HG03025 (cell line): Measurements from ENCODE around the gene CHD8.
"Not testable (repeated sequence)": the region's sequence is repeated elsewhere in the genome, so short reads cannot be mapped to it uniquely, and the experiment has no call there.

Experiments used
- ATAC-seq: cut with Tn5 transposase; IDR thresholded peaks from one replicate; pipeline ENCODE4 v1.9.1; 2021; ENCODE audit warnings: mild to moderate bottlenecking, moderate library complexity; ENCODE audit not compliant: unreplicated experiment, low FRiP score

Gene CHD8

GRCh38 chr14:21379338-21379737 lies 76.6 kb downstream of the CHD8 start:
- no peak for ATAC-seq

DNA sequence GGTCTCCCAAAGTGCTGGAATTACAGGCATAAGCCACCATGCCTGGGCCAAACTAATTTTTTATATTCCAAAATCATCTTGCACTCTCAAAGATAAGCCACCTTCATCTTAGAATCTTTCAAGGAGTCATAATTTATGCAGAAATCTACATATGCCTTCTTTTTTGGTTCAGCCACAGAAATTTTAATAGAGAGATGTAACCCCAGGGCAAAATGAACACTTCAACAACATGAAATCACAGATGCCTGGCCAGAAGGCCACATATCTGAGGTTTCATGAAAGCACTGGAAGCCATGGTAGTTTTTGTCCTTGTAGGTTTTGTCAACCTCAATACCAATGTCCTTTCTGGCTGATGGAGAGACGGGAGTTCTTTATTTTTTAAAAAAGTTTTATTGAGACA lies 81.9 kb downstream of the CHD8 start:
- no peak for ATAC-seq

DNA sequence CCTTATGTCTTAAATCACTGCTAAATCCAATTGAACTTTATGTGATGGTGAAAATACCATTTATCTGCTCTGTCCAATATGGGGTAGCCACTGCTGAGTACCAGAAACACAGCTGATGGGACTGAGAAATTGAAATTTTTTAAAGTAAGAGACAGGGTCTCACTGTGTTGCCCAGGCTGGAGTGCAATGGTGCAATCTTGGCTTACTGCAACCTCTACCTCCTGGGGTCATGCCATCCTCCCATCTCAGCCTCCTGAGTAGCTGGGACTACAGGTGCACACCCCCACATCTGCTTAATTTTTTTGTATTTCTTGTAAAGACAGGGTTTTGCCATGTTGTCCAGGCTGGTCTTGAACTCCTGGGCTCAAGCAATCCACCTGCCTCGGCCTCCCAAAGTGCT lies 83.1 kb downstream of the CHD8 start:
- not testable (repeated sequence) for ATAC-seq

- no peak for ATAC-seq
These were observed 85.8 kb downstream of the CHD8 start for GRCh38 chr14:21369949-21370679.

DNA sequence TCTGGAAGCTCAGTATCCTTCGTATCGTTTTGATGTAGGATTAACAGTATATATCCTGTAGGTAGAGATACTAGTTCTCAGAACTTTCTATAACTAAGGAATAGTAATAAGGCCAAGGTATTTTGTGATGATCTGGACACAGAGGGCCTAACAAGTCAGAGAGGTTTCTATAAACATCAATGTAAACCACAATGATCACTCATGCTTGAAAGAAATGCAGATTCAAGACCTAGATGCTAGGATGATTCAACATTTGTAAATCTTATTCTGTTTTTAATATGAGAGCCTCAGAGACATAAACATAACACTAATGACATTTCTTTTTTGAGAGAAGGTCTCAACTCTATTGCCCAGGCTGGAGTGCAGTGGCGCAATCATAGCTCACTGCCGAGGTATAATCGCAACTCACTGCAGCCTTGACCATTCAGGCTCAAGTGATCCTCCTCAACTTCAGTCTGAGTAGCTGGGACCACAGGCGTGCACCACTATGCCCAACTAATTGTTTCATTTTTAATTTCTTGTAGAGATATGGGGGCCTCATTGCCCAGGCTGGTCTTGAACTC lies 88.3 kb downstream of the CHD8 start:
- ATAC-seq, result no peak

DNA sequence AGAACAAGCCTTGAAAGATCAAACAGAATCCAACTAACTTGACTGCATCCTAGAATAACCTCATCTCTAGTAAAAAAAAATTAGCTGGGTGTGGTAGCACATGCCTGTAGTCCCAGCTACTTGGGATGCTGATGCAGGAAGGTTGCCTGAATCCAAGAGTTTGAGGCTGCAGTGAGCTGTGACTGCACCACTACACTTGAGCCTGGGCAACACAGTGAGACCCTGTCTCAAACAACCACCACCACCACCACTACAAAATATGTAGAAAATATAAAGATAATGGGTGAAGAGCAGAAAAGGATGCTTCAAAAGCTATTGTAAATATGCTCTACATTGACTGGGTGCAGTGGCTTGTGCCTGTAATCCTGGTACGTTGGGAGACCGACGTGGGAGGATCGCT lies 99.4 kb downstream of the CHD8 start:
- no peak for ATAC-seq

GRCh38 chr14:21352587-21352986 lies 103.3 kb downstream of the CHD8 start:
- no peak for ATAC-seq

GRCh38 chr14:21350539-21350938 lies 105.4 kb downstream of the CHD8 start:
- no peak for ATAC-seq

DNA sequence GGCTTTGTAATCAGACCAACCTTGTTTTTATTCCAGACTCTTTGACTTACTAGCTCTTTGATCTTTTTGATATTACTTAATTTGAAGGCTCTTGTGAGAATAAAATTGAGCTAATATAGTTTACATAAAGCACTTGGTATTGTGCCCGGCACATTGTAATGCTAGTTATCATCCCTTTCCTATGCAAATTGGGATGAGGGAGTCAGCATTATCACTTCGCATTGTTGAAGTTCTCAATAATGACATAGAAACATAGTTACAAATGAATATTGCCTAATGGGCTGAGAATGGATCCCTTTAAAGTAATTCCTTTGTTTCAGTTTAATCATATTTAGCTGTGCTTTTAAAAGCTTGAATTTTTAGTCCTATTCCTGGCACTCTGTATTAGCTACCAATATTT lies 108.7 kb downstream of the CHD8 start:
- ATAC-seq, result no peak

DNA sequence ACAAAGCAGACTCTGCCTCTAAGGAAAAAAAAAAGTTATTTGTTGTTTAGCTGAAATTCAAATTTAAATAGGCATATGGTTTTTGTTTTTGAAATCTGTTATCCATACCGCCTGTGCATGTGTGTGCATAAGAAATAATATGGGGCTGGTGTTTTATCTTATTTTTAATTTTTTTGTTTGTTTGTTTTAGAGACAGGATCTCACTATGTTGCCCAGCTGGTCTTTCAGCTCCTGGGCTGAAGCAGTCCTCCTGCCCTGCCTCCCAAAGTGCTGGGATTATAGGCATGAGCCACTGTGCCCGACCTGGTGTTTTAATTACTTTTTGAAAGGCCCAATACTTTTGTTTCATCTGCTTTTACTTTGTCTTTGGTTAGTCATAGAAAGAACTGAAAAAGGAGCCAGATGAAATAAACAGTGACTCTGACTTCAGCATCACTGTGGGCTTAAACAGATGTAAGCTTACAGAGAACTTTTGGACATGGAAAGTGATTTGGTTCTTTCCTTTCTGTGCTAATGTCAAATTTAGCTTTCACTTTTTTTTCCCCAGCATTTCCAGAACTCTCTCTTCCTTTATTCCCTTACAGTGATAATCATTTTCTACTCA lies 109.3 kb downstream of the CHD8 start:
- ATAC-seq, result no peak

DNA sequence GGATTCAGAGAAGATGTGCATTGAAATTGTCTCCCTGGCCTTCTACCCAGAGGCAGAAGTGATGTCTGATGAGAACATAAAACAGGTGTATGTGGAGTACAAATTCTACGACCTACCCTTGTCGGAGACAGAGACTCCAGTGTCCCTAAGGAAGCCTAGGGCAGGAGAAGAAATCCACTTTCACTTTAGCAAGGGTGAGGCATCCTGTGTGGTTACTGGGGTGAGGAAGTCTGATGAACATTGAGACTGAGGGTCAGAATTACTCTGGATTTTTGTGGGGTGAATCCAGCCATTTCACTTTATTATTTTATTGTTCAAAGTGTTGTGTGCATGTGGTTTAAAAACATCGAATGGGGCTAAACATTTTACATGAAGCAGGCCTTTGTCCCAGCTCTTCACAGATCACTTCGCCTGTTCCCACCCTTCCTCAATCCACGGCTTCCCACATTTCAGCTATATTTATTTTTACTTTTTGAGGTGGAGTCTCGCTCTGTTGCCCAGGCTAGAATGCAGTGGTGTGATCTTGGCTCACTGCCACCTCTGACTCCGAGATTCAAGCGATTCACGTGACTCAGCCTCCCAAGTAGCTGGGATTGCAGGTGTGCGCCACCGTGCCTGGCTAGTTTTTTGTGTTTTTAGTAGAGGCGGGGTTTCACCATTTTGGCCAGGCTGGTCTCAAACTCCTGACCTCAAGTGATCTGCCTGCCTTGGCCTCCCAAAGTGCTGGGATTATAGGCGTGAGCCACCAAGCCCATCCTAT lies 112.7 kb downstream of the CHD8 start:
- ATAC-seq, result no peak
